ENCODE measurements around the gene COA3.

The COA3 gene

DNA sequence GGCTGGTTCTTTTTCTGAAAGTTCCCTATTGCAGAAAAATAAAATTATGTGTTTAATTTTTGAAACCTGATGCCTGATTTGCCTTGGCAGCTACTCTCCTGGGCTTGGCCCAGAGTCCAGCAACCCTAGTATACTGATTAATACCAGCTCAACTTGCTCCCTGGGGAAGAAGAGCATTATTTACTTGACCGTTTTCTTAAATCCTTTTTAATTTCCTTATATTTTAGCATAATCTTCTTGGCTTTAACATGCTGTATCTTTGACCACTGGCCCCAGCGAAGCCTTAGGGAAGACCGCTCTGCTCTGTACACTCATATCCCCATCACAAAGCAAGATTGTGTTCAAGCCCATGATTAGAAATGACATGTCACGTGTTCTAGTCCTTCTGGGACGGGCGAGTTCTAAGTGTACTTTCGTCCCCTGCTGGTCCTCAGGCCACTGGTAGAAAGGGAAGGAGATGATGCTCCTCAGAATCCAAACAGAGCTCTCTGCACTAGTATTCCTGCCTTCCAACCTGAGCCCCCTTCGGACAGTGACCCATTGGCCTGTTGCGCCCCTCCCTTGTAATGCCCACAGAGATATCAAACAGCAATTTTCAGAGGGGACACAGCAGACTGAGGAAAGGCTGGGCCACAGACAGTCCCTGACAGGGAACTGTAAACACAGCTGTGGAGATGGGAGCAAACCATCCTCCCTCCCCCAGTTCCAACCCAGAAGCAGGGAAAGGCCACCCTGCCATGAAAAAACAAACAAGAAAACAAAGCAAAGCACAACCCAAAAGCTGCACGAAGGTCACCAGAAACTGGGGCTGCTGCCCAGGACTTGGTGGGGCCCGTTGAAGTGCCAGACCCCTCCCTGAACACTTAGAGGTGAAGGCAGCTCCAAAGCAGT is 49.4 kb downstream of the COA3 start:
- DNase-seq = no peak

DNA sequence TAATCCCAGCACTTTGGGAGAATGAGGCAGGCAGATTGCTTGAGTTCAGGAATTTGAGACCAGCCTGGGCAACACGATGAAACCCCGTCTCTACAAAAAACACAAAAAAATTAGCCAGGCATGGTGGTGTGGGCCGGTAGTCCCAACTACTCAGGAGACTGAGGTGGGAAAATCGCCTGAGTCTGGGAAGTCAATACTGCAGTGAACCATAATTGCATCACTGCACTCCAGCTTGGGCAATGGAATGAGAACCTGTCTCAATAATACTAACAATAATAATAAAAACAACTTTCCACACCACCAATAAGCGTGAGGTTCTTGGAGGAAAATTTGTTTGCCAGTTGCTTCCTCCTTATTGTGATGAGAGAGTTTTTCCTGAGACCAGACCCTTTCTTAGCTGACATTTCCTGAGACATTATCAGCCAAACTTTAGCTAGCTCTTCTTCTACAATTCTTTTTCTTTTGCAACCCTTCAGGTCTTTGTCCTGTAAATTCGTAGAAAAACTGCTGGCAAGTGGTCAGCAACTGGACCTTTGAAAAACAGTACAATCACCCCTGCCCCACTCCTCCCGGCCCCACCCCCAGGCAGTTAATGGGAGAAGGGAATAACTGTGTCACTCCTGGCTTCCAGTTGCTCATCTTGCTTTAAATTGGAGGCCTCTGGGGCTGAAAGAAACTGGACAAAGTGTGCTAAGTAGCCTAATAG is 50.1 kb downstream of the COA3 start:
- DNase-seq = no peak

All from stimulated activated naive CD4-positive, alpha-beta T cell treated with Interleukin-2 at 50 U/mL for 16 hours (primary cell).